GM18951 (cell line): Measurements from ENCODE around the gene ITGB5.
"Not testable (repeated sequence)": the region's sequence is repeated elsewhere in the genome, so short reads cannot be mapped to it uniquely, and the experiment has no call there.

Experiments
- POLR2A ChIP-seq: IDR thresholded peaks from 4 replicates; pipeline ENCODE4 v1.6.1; 2011; ENCODE audit warnings: mild to moderate bottlenecking; ENCODE audit not compliant: insufficient read length, insufficient read depth; ENCODE audit errors: extremely low read depth
- in situ Hi-C: fragments of 300-500 bp; cut with MboI; formaldehyde crosslinking; loops from one replicate; pipeline ENCODE4 v1.12.0; 2022; ENCODE audit warnings: low sequenced_read_pairs, mixed read lengths, inconsistent platforms; ENCODE audit not compliant: unreplicated experiment

Gene ITGB5

GRCh38 chr3:124832782-124833709 is 54.1 kb downstream of the ITGB5 start:
- in situ Hi-C loops, result no loop called here
- TF ChIP-seq POLR2A, result no peak

DNA sequence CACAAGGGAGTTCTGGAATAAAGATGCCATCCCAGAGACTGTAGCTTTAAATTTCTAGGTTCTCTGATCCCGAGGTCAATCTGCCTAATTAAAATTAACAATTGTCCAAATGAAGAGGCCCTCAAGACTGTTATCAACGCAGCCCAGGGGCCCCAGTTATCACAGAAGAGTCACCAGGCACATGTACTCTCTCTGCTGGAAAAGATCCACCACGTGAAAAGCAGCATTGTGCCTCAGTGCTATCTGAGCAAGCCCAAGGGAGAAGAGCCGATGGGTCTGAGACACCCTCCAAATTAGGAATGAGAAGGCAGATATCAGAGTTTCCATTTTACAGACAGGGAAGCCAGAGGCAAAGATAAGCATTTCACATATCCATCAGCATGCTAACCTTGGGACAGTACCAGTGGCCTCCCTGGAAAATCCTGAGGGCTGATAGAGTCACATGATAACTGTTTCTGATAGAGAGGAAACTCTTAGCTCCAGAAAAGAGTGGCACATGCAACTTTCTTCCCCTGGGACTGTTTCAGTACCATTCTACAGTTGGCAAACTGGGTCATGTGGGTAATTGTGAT is 55.5 kb downstream of the ITGB5 start:
- in situ Hi-C loops, result no loop called here
- no peak for TF ChIP-seq POLR2A

DNA sequence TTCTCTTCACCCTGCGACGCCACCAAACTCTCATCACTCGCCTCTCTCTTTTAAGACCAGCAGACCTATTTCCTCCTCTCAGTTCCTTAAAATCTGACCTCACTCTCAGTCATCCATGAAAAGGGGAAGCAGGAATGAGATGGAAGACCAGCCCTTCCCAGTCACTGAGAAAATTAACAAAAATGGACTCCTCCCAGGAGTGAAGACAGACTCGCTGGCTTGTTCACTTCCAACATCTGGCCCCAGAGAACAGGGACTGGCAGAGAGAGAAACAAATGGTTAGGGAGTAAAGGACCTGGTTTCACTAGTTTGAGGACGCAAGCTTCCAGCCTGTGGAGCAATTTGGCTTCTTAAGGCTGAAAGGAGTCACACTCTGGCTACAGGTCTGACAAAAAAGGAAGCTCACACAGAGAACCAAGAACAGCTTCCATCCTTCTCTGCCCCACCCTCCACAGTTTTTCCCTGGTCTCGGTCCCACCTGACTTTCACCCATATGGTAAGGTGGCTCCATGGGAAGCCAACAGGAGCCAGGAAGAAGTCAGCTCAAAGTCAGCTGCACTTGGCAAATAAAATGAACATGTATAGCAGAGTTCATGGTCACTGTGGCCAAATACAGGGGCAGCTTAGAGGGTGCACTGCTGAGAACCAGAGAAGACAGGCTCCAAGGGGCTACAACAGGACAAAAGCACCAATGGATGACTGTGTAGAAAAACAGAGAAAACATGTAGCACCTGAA is 57.2 kb downstream of the ITGB5 start:
- TF ChIP-seq POLR2A, result no peak
- in situ Hi-C loops, result no loop called here

GRCh38 chr3:124829178-124829818 is 57.9 kb downstream of the ITGB5 start:
- TF ChIP-seq POLR2A, result no peak

GRCh38 chr3:124827476-124828206 is 59.5 kb downstream of the ITGB5 start:
- in situ Hi-C loops, result not testable (repeated sequence)

More at GRCh38 chr3:124829178-124829818, 57.9 kb downstream of the ITGB5 start:
- in situ Hi-C loops, result no loop called here

DNA sequence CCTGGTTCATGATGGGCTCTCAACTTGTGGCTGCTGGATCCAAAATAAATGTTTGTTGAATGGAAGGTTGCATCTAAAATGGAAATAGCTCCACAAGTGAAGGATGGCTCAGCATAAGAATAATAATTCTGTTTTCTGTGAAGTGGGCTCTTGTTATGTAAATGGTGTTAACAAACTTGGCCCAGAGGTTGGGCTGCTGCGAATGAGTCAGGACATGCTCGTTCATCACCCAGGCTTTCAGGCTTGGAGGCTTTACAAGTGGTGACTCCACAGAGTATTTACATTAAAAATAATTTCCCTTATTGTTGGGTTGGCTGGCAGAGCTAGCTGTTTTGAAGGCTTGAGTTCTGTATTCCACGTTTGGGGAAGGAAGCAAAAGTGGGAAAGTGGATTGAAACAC is 60.5 kb downstream of the ITGB5 start:
- TF ChIP-seq POLR2A, result no peak
- in situ Hi-C loops, result no loop called here

GRCh38 chr3:124824286-124824915 is 62.8 kb downstream of the ITGB5 start:
- TF ChIP-seq POLR2A, result no peak
- in situ Hi-C loops, result no loop called here

- no peak for TF ChIP-seq POLR2A
- in situ Hi-C loops, result no loop called here
These were observed 63.5 kb downstream of the ITGB5 start for GRCh38 chr3:124823648-124824047.

DNA sequence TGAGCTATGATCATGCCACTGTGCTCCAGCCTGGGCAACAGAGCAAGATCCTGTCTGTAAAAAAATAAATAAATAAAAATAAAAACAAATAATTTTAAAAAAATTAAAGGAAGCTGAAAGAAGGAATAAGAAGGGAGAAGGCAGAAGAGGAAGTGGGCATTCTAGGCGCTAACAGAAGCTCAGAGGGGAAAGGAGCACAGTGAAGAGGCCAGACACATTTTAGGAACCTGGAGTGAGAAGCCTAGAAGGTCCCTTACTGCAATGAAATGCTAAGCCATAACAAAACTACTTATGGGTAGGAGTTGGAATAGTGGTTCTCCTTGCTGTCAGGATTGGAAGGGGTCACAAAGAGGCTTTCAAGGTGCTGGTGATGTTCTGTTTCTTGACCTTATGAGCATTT is 64.0 kb downstream of the ITGB5 start:
- no peak for TF ChIP-seq POLR2A
- in situ Hi-C loops, result no loop called here

- no peak for TF ChIP-seq POLR2A
- in situ Hi-C loops, result no loop called here
These were observed 65.8 kb downstream of the ITGB5 start for GRCh38 chr3:124821356-124821755.

DNA sequence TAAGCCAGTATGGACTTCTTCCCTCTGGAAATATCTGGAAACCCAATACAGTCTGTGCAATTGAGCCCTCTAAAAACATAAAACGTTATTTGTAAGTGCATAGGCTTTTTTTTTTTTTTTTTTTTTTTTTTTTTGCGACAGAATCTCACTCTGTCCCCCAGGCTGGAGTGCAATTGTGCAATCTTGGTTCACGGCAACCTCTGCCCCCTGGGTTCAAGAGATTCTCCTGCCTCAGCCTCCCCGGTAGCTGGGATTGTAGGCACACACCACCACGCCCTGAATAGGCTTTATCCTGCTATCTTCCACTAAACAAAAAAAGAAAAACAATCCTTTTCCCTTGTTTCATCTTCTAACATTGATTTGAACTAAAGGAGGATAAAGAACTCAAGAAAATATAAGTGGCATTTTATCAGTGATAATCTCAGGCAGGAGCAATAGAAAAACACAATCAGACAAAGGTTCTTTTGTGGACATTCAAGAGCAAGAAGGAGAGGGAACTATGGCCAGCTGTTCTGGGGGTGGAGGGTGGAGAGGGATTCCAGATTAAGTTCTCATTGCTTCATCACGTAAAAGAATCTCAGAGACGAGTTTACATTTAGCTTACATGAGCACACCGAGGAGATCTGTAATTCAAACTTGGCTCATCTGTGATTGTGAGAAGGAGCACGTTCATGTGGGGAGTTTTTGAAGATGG is 68.6 kb downstream of the ITGB5 start:
- in situ Hi-C loops, result no loop called here
- no peak for TF ChIP-seq POLR2A

DNA sequence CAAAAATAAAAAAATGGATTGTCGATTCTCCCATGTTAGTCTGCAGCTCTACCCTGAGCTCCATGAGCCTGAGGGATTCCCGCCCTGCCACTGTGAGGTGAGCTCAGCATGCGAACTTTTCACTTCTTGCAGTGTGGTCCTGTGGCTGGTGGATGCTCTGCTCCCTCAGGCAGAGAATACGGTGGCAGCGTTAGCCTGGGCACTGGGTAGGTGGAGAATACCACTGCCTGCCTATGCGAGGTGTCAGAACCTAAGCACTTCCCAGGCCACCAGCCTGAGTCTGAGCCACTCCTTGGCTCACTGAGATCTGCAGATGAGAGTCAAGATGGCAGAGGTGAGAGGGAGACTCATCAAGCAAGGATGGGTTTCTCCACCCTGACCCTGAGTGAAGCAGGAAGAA is 70.1 kb downstream of the ITGB5 start:
- TF ChIP-seq POLR2A, result no peak
- in situ Hi-C loops, result no loop called here
